GM12874 (cell line): ENCODE data around the gene PGRMC1.

Source experiments
- CTCF ChIP-seq: IDR thresholded peaks from 2 replicates; pipeline ENCODE4 v1.5.1; 2011; ENCODE audit warnings: low read depth, mild to moderate bottlenecking, control low read depth, low read length, moderate library complexity; ENCODE audit not compliant: insufficient read depth

Gene PGRMC1

GRCh38 chrX:119252716-119253115, 16.6 kb downstream of the PGRMC1 start:
- TF ChIP-seq CTCF, result no peak

GRCh38 chrX:119266364-119266995, 30.4 kb downstream of the PGRMC1 start:
- TF ChIP-seq CTCF, result peak; percentile 50; the same call in 1 of the 2 replicates

- TF ChIP-seq CTCF, result no peak
Measured at GRCh38 chrX:119272882-119273419, 36.9 kb downstream of the PGRMC1 start.

DNA sequence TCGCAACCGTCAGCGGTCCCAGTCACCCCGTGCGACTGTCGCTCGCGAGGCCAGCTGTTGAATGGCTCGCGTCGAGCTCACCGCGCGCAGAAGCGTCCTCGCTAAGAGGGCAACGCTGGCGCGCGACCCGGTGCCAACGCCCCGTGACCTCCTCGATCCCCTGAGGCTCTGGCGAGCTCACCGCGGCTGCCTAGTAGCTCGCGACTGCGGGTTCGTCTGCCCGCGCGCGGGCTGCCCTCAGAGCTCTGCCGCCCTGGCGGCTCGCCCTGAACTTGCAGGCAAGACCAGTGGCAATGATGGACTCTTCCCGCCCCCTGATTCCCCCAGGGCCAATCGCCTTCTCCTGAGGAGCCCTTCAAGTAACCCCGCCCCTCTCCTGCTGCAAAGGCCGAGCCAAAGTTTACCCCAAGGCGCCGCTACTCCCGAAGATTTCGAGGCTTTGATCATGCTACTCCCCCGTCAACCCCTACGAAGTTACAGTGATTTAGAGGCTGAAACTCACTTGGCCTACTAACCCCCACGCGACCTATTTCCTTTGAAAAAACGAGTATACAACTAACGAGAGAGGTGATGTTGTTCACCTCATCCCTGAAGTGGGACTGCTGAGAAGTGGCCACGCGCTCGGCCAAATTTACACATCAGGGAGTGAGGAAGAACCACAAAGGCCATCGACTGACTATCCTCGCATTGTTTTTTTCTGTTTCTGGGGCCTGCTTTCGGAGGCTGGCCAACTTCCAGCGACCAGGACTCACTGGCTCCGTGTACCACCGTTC, 37.5 kb downstream of the PGRMC1 start:
- no peak for TF ChIP-seq CTCF

DNA sequence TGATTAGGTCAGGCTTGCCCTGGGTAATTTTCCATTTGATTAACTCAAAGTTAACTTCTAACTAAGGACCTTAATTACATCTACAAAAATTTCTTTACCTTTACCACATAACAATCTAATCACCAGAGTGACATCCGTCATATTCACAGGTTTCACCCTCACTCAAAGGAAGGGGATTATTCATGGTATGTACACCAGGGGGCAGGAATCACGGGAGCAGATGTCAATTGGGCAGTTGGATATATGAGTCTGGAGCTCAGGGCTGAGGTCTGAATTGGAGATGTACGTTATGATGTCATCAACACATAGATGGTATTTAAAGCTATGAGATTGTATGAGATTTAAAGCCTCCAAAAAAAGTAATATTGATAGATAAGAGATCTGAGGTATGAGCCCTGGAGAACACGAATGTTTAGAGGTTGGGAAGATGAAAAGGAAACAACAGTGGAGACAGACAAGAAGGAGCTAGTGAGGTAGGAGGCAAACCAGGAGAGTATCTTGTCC, 52.9 kb downstream of the PGRMC1 start:
- TF ChIP-seq CTCF, result no peak

GRCh38 chrX:119290476-119290875, 54.4 kb downstream of the PGRMC1 start:
- TF ChIP-seq CTCF, result no peak

GRCh38 chrX:119292445-119292844, 56.4 kb downstream of the PGRMC1 start:
- no peak for TF ChIP-seq CTCF
